ENCODE data around the gene BOK. TPM values are rescaled to one million over a fixed set of nuclear protein-coding genes. Genes with fewer than 3 reads are reported as not detected.

BOK gene
- total and polyA plus RNA-seq, 3 donors from 2014 or later = 20.2 to 62.7 (median 52.0) TPM

DNA sequence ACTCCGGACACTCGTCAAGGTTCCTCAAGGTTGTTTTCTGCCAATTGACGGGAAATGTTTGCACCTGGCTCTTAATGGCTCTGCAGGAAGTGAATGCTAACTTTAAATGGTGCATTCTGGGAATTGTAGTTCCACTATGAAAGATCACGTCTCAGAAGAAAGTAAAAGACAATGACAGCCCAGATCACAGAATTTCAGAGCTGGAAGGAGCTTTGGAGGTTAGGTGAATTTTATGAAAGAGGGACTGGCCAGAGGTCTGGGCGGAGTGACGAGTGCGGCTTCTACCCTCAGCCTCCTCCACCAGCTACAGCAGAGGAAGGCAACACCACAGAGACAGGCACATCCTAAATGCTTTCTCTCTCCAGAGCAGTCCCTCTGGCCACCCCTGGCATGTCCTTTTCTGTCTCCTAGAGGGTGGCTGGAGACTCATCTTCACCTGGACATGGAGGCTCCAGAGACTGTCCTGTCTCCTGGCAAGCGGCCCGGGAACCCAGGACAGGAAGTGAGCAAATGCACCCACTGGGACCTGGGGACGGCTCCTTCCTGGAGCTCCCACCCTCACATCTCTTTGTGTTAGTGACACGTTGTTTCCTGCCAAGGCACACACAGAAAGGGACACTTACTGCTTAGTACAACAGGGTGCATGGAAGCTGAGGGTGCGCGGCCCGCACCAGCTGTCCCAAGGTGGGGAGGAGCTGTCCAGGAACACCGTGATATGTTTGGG is 59.0 kb downstream of the BOK start:
- WGBS, 2 donors = 51 to 63% methylated on average over 15 of the region's 15 CpGs
- intact Hi-C loops (cut with DNase I; ENCODE audit: low total_unique reads) = no loop called here
- no peak overlapping the region for H3K27ac ChIP-seq
- H3K4me1 ChIP-seq = peaks cover 12% of the 10 kb centered on the region
- H3K9me3 ChIP-seq = no peaks in the 10 kb centered on the region
- H3K4me3 ChIP-seq = no peak overlapping the region
- TF ChIP-seq CTCF (IDR thresholded peaks at IDR 0.05) = no peak
- TF ChIP-seq POLR2A (IDR thresholded peaks at IDR 0.05) = no peak
- H3K36me3 ChIP-seq (ENCODE audit: low read depth, missing control alignments) = no peaks in the 10 kb centered on the region
- no peak for DNase-seq
- H3K27me3 ChIP-seq = no peaks in the 10 kb centered on the region

- Histone ChIP-seq H3K36me3 (ENCODE audit: low read depth, missing control alignments) (no peaks in the 10 kb centered on the region), H3K4me3 (no peak overlapping the region)
These were observed 59.8 kb downstream of the BOK start for GRCh38 chr2:241618296-241618805.

DNA sequence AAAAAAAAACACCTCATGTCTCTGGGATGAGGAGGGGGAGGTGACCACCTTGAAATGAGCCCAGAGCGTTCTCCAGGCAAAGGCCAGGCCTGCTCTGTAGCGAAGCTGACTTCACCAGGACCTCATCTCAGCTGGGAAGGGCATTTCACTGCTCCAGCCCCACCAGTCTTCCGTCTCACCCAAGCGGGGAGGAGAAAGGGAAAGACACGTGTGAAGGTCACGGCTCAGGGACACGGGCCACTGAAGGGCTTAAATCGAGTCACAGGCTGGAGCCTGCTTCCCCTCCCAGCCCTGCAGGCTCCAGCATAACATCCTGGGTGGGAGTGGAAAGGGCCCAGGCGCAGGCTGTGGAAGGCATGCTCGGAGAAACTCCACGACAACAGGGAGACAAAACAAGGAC is 60.3 kb downstream of the BOK start:
- Histone ChIP-seq H3K4me1 (peaks cover 8% of the 10 kb centered on the region), H3K36me3 (ENCODE audit: low read depth, missing control alignments) (no peaks in the 10 kb centered on the region), H3K4me3 (no peak overlapping the region), H3K9me3 (no peaks in the 10 kb centered on the region), H3K27ac (no peak overlapping the region), H3K27me3 (no peaks in the 10 kb centered on the region)
- 71 to 73% methylated on average over 11 of the region's 11 CpGs for WGBS, 2 donors
- intact Hi-C loops (cut with DNase I; ENCODE audit: low total_unique reads) = no loop called here
- DNase-seq = no peak
- TF ChIP-seq POLR2A (IDR thresholded peaks at IDR 0.05) (no peak), CTCF (IDR thresholded peaks at IDR 0.05) (no peak)

More at GRCh38 chr2:241618296-241618805, 59.8 kb downstream of the BOK start:
- Histone ChIP-seq H3K27me3 (no peaks in the 10 kb centered on the region), H3K4me1 (peaks cover 10% of the 10 kb centered on the region), H3K27ac (no peak overlapping the region), H3K9me3 (no peaks in the 10 kb centered on the region)
- TF ChIP-seq CTCF (IDR thresholded peaks at IDR 0.05) = no peak
- TF ChIP-seq POLR2A (IDR thresholded peaks at IDR 0.05) = no peak
- no peak for DNase-seq
- WGBS, 2 donors = 79 to 85% methylated on average over 5 of the region's 5 CpGs
- intact Hi-C loops (cut with DNase I; ENCODE audit: low total_unique reads) = no loop called here

DNA sequence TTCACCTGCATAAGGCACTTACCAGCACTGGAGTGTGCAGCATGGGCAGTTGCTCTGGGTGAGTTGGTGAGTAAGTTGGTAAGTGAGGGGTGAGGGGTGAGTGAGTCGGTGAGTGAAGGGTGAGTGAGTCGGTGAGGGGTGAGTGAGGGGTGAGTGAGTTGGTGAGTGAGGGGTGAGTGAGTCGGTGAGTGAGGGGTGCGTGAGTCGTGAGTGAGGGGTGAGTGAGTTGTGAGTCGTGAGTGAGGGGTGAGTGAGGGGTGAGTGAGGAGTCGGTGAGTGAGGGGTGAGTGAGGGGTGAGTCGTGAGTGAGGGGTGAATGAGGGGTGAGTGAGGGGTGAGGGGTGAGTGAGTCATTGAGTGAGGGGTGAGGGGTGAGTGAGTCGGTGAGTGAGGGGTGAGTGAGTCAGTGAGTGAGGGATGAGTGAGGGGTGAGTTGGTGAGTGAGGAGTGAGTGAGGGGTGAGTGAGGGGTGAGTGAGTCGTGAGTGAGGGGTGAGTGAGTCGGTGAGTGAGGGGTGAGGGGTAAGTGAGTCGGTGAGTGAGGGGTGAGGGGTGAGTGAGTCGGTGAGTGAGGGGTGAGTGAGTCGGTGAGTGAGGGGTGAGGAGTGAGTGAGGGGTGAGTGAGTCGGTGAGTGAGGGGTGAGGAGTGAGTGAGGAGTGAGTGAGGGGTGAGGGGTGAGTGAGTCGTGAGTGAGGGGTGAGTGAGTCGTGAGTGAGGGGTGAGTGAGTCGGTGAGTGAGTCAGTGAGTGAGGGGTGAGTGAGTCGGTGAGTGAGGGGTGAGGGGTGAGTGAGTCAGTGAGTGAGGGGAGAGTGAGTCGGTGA is 61.3 kb downstream of the BOK start:
- no peak for DNase-seq
- Histone ChIP-seq H3K4me1 (peaks cover 8% of the 10 kb centered on the region), H3K36me3 (ENCODE audit: low read depth, missing control alignments) (no peaks in the 10 kb centered on the region), H3K27me3 (no peaks in the 10 kb centered on the region), H3K27ac (no peak overlapping the region), H3K9me3 (no peaks in the 10 kb centered on the region), H3K4me3 (no peak overlapping the region)
- TF ChIP-seq CTCF (IDR thresholded peaks at IDR 0.05) = no peak
- no peak for TF ChIP-seq POLR2A (IDR thresholded peaks at IDR 0.05)
- intact Hi-C loops (cut with DNase I; ENCODE audit: low total_unique reads) = no loop called here
- 91 to 93% methylated on average over 20 of the region's 20 CpGs for WGBS, 2 donors
